GM20000 (cell line): Measurements from ENCODE around the gene SNTG2.

Experiments
- DNase-seq: peaks from one replicate; pipeline ENCODE4 v3.0.0; 2012; ENCODE audit warnings: low spot score
- TF ChIP-seq, protein P1 (sequence below): IDR thresholded peaks from 2 replicates; pipeline ENCODE4 v1.5.1; 2012; ENCODE audit warnings: mild to moderate bottlenecking, control low read depth; ENCODE audit errors: extremely low read depth, missing control alignments

SNTG2 gene

DNA sequence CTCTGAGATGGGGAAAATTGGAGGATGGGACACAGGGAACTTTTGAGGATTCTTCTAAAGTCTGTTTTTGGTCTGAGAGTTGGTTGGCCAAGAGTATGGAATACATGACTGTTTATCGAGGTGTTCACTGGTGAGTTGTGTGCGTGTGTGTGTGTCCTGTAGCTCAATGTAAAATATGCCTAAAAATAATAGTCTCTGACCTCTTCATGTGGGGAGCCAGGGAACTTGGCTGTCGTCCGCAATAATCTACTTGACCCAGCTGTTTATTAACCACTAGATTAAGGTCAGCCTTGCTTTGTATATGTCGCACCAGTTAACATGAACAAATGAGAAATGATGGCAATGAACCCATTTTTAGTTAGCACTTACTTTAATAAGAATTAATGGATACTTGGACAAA lies 285.2 kb downstream of the SNTG2 start:
- DNase-seq: no peak
- TF ChIP-seq, protein P1, sequence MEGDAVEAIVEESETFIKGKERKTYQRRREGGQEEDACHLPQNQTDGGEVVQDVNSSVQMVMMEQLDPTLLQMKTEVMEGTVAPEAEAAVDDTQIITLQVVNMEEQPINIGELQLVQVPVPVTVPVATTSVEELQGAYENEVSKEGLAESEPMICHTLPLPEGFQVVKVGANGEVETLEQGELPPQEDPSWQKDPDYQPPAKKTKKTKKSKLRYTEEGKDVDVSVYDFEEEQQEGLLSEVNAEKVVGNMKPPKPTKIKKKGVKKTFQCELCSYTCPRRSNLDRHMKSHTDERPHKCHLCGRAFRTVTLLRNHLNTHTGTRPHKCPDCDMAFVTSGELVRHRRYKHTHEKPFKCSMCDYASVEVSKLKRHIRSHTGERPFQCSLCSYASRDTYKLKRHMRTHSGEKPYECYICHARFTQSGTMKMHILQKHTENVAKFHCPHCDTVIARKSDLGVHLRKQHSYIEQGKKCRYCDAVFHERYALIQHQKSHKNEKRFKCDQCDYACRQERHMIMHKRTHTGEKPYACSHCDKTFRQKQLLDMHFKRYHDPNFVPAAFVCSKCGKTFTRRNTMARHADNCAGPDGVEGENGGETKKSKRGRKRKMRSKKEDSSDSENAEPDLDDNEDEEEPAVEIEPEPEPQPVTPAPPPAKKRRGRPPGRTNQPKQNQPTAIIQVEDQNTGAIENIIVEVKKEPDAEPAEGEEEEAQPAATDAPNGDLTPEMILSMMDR: no peak

DNA sequence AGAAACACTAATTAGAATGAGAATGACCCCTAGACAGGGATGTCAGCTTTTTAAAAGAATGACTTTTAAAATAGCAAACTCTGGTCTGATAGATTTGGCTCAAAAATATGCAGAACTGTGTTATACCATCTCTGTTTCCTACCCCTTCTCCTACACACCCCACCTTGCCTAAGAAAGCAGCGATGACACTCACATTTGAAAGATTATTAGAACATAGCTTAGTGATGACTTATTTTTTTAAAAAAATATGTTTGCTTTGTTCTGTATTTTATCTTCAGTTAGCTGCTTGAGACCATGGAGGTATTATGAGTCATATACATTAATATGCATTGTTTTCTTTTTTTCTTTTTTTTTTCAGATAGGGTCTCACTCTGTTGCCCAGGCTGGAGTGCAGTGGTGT lies 286.0 kb downstream of the SNTG2 start:
- TF ChIP-seq, protein P1: no peak

DNA sequence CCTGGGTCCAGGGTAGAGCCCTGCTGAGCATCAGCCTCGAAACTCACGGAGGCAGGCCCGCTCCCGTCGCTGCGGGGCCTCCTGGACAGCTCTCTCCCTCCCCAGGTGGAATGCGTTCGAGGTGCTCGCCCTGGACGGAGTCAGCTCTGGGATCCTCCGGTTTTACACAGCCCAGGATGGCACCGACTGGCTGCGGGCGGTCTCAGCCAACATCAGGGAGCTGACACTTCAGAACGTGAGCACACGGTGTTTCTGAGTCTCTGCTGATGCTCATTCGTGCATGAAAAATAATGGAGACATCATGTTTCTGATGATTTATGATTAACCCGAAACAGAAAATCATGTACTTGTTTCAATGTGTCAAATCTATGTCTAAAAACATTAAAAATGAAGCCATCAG lies 287.1 kb downstream of the SNTG2 start:
- TF ChIP-seq, protein P1: no peak
- DNase-seq: no peak

More for the DNA sequence above, 286.0 kb downstream of the SNTG2 start:
- DNase-seq: no peak

DNA sequence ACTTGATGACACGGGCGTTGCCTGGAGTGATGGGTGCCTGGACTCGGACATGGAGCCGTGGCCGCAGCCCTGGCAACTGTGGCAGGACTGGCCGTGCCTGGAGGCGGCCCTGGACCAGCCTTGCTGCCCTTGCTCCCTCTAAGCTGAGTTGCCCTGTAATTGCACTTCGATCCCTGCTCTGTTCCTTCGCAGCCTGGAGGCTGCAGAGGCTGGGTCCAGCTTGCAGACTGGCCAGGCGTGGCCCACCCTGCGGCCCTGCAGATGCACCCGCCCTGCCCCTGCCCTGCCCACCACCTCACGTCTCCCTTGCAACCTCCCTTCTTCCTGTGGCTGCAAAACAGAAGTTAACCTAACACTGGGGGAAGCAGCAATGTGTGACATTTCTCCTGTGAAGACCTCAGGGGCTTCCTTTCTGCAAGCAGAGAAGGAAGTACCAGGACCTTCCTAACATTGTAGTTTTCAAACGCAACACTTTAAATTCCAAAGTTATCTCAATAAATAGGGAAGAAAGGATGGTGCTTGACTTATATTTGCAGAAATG lies 288.0 kb downstream of the SNTG2 start:
- TF ChIP-seq, protein P1: no peak
- DNase-seq: no peak

DNA sequence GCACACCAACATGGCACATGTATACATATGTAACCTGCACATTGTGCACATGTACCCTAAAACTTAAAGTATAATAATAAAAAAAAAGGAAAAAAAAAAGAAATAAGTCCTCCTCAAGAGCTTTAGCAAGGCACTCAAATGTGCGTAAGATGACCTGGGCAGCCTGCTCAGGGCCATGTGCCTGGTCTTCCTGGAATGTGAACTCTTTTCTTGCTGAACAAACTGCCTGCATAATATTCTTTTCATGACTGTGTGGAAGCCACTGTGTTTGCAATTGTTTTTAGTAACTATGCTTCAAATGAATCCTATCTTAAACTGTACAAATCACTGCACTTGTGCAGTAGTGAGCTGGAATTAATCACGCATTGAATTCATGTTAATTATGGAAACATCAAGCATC lies 294.5 kb downstream of the SNTG2 start:
- TF ChIP-seq, protein P1: no peak
- DNase-seq: no peak

DNA sequence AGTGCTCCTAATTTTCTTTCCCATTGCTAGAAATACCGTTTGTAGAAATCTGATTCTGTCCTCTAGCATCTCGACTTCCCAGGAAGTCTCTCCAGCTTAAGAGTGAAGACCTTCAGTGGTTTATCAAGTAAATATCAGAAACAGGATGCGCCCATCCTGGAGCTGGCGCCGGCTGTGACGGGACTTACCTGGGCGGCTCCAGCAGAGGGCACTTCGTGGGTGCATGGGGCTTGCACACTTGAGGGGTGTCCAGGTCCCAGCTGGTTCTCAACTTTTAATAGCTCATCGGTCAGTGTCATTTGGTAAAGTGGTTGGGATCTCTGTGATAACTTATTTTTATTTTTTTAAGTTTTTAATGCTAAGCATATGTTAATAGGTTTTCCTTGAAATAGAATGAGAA lies 295.6 kb downstream of the SNTG2 start:
- no peak for DNase-seq

DNA sequence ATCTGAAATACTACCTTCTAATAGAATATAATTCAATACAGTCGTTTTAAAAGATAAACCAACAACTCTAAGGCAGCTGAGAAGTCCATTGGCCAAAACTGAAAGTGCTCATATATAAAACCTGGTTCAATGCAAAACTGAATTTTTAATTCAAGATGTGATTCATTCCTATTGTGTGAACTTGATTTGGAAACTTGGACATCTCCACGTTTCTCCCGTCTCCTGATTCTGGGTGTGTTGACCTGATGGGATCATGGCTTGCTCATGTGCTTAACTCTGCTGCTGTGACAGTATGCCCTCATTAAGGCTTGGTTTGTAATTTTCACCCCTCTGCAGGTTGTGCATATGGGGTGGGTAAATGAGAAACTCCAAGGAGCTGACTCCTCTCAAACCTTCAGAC lies 296.3 kb downstream of the SNTG2 start:
- TF ChIP-seq, protein P1: no peak
- DNase-seq: no peak

More for the DNA sequence above, 295.6 kb downstream of the SNTG2 start:
- TF ChIP-seq, protein P1: no peak
